GM19193 (cell line): Measurements from ENCODE around the gene EML5.

Experiments used
- POLR2A ChIP-seq: IDR thresholded peaks from 4 replicates; pipeline ENCODE4 v1.6.1; 2011; ENCODE audit not compliant: insufficient read depth, insufficient read length; ENCODE audit errors: extremely low read depth

The EML5 gene

GRCh38 chr14:88625671-88626070, 167.1 kb downstream of the EML5 start:
- no peak for TF ChIP-seq POLR2A

DNA sequence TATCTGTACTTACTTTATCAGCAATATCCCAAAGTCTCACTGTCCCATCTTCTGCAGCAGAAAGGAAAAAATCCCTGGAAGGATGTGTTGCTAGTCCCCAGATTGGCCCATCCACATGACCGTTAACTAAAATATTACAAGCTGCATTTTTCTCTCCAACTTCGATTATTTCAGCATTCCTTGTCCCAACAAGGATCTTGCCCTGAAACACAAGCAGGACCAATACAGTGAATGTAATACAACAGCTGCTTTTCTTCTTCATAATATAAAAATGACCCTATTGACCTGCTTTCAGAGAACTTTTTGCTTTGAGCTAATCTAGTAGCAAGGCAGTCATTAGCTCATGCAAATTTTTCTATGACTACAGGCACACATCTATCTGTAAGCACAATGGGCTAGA, 171.7 kb downstream of the EML5 start:
- TF ChIP-seq POLR2A, result no peak

DNA sequence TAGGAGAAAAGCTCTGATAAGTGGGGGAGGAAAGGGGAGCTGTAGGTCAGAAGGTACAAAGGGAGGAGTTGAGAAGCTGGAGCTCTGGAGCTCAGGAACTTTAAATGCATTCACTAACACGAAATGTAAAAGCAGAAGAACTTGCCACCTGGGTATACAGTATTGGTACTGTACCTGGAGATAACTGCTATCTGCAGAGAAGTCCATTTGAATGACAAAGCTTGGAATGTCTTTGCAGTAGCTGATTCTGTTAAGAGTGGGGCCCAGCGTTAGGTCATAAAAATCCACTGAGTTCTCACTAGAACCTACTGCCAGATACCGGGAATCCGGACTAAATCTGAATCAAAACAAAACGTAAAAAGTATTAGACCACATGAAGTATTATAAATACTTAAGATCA, 174.3 kb downstream of the EML5 start:
- TF ChIP-seq POLR2A, result no peak

DNA sequence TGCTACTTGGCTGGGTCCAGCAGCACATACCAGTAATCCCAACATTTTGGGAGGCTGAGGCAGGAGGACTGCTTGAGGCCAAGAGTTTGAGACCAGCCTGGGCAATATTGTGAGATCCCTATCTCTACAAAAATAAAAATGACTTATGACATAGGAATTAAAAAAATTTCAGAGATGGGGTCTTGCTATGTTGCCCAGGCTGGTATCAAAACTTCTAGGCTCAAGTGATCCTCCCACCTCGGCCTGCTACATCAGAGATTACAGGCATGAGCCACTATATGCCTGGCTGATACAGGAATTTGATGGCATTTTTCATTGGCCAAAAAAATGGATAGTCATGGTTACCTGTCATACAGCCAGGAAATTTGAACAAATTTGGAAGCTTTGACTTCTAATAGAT, 175.3 kb downstream of the EML5 start:
- TF ChIP-seq POLR2A, result no peak

GRCh38 chr14:88616697-88617096, 176.1 kb downstream of the EML5 start:
- no peak for TF ChIP-seq POLR2A

DNA sequence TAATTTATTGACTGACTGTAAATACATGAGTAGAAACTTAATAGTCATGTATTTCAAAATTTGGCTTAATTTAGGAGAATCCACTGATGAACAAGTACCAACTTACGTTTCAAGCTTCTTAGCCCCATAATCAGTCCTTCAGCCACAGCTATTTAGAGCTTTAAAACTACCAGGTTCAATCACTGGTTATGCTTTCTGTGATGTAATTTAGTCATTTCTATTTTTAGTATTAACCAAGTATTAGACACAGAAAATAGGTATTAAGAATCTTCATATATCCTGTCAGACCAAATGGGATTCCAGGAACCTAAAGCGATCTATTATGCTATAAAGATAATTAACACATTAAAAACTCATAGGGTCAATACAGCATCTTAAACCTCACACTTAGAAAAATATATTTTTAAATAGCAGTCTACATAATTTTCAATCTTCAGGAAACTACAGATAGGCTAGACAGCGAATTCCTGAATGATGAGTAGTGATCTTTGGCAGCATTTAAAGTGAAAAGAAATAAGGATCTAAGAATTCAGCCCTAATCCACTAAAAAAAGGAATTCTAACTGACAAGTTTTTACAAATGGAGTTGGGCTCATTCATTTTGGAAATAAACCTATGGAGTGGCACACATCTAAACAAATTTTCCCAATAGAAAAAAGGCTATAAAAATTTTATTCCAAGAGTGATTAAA, 178.4 kb downstream of the EML5 start:
- no peak for TF ChIP-seq POLR2A

DNA sequence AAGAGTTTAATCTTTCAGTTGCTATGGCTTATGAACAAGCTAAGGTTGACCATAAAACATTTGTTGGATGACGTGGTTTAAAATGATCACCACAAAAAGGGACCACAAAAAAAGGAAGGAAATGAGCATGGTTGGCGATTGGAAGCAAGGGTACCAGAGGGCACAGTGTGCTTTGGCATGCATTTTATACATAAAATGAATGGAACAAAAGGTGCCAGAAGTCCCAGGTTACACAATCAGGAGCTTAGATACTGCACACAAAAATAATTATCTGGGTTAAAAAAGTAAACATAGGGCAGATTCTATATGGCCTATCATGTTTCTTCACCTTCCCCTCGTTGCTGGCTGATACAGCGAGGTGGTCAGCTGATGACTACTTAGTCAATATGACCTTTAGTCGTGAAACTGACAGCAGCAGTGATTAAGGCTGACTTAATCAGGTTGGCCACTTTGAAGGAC, 179.2 kb downstream of the EML5 start:
- no peak for TF ChIP-seq POLR2A

DNA sequence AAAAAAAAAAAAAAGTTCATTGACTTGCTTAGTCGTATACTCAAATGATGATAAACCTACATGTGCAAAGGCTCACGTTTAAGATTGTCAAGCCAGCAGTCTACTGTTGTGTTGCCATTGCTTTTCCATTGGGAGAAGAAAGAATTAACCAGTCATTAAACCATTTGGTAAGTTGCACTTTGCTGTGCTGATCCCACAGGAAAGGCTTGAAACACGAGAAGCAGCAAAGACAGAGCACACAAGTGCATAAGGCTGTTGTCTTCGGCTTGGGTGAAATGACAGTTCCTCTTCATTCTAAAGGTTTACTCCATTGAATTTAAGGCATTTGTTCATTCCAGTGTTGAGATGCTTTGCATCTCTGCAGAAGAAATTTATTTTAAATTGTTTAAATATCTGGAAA, 179.8 kb downstream of the EML5 start:
- TF ChIP-seq POLR2A, result no peak

DNA sequence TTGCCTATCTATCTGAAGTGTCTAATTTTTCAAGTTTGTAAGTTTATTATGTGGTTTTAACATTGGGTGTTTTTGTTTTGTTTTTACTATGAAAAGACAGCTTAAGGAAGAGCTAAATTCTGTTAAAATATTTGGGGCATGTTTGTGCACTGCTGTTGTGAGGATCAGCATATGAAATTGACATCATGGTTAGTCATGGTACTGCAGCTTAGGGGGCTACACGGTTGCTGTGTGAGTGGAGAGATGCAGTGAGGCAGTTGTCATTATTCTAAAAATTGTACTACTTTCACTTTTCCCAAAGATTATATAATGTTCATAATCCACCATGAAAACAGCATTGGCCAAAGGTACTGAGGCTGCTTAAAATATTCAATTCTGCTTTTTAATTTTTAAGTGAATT, 180.9 kb downstream of the EML5 start:
- no peak for TF ChIP-seq POLR2A

- no peak for TF ChIP-seq POLR2A
Observed at GRCh38 chr14:88607829-88608228, 184.9 kb downstream of the EML5 start.

- no peak for TF ChIP-seq POLR2A
Observed at GRCh38 chr14:88605594-88605993, 187.2 kb downstream of the EML5 start.

GRCh38 chr14:88604212-88604611, 188.5 kb downstream of the EML5 start:
- TF ChIP-seq POLR2A, result no peak

GRCh38 chr14:88599761-88600439, 192.9 kb downstream of the EML5 start:
- TF ChIP-seq POLR2A, result no peak

GRCh38 chr14:88599326-88599725, 193.4 kb downstream of the EML5 start:
- no peak for TF ChIP-seq POLR2A

GRCh38 chr14:88598097-88598675, 194.6 kb downstream of the EML5 start:
- no peak for TF ChIP-seq POLR2A

DNA sequence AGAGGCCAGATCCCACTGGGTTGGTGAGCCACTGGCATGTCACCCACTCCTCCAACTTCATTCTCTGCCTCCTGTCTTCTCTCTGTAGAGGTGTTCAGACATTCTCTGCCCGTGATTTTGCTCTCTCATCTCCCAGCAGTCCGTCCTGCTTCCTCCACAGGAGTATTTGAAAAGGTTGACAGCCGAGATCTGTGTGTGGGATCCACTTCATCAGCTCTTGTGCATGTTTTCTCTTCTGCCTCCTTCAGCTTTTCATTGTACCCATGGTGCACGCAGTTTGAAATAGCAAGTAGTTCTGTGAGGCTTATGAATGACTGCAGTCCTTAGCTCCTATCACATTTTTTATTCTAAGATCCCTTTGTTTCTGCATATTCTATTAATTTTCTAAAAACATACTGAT, 195.2 kb downstream of the EML5 start:
- TF ChIP-seq POLR2A, result no peak
